ENCODE data around the gene RBBP8NL.

DNA sequence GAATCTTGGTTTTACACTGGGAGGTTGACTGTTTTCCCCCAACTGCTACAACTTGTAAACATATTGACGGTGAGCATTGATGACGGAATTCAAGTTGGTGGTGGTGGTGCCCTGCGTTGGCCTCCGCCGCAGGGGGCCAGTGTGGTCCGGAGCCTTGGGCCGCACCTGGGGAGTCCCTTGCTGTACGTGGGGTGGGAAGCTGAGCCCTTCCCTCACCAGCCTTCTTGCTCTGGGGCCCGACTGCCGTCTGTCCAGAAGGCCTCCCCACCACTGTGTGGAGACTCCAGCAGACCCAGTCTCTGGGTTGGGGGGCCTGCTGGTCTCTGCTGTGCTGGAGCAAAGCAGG lies 37.1 kb upstream of the RBBP8NL start:
- no peak for TF ChIP-seq CTCF (IDR thresholded peaks at IDR 0.05)
- no peak for TF ChIP-seq EP300 (IDR thresholded peaks at IDR 0.05)
- no peak for TF ChIP-seq POLR2A (IDR thresholded peaks at IDR 0.05; ENCODE audit: low read depth)

Data from esophagus muscularis mucosa (tissue), 4 donors.